HEK293 (cell line): Measurements from ENCODE around the gene PRMT1.
"Not testable (repeated sequence)": the region's sequence is repeated elsewhere in the genome, so short reads cannot be mapped to it uniquely, and the experiment has no call there.

Source experiments
- GLI4 ChIP-seq: fragments of 450-650 bp; formaldehyde crosslinking; IDR thresholded peaks from 2 replicates; pipeline ENCODE4 v1.5.1; 2016; ENCODE audit warnings: missing biosample characterization, missing genetic modification characterization
- KLF10 ChIP-seq: fragments of 450-650 bp; IDR thresholded peaks from 2 replicates; pipeline ENCODE4 v1.5.1; 2018; ENCODE audit warnings: missing biosample characterization, mild to moderate bottlenecking, missing genetic modification characterization
- YY1 ChIP-seq: fragments of 450-650 bp; formaldehyde crosslinking; IDR thresholded peaks from 2 replicates; pipeline ENCODE4 v1.5.1; 2018; ENCODE audit warnings: missing biosample characterization, missing genetic modification characterization
- ZNF239 ChIP-seq: fragments of 450-650 bp; formaldehyde crosslinking; IDR thresholded peaks from 2 replicates; pipeline ENCODE4 v1.5.1; 2016; ENCODE audit warnings: missing biosample characterization, missing genetic modification characterization
- ZNF266 ChIP-seq: fragments of 450-650 bp; formaldehyde crosslinking; IDR thresholded peaks from 2 replicates; pipeline ENCODE4 v1.5.1; 2016; ENCODE audit warnings: missing biosample characterization, missing genetic modification characterization, low read depth
- TF ChIP-seq, protein P1 (sequence below): sonication (generic); formaldehyde crosslinking; IDR thresholded peaks from 2 replicates; pipeline ENCODE4 v1.8.1; 2022; ENCODE audit warnings: mild to moderate bottlenecking, moderate library complexity, missing genetic modification reagents
- TF ChIP-seq, protein P2 (sequence below): fragments of 450-650 bp; formaldehyde crosslinking; IDR thresholded peaks from 2 replicates; pipeline ENCODE4 v1.5.1; 2016; ENCODE audit warnings: missing biosample characterization, missing genetic modification characterization

GRCh38 chr19:49719420-49719819, 42.3 kb downstream of the PRMT1 start:
- TF ChIP-seq, protein P1, sequence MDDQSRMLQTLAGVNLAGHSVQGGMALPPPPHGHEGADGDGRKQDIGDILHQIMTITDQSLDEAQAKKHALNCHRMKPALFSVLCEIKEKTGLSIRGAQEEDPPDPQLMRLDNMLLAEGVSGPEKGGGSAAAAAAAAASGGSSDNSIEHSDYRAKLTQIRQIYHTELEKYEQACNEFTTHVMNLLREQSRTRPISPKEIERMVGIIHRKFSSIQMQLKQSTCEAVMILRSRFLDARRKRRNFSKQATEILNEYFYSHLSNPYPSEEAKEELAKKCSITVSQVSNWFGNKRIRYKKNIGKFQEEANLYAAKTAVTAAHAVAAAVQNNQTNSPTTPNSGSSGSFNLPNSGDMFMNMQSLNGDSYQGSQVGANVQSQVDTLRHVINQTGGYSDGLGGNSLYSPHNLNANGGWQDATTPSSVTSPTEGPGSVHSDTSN (CRISPR knock-in tag), result not testable (repeated sequence)
- TF ChIP-seq, protein P2, sequence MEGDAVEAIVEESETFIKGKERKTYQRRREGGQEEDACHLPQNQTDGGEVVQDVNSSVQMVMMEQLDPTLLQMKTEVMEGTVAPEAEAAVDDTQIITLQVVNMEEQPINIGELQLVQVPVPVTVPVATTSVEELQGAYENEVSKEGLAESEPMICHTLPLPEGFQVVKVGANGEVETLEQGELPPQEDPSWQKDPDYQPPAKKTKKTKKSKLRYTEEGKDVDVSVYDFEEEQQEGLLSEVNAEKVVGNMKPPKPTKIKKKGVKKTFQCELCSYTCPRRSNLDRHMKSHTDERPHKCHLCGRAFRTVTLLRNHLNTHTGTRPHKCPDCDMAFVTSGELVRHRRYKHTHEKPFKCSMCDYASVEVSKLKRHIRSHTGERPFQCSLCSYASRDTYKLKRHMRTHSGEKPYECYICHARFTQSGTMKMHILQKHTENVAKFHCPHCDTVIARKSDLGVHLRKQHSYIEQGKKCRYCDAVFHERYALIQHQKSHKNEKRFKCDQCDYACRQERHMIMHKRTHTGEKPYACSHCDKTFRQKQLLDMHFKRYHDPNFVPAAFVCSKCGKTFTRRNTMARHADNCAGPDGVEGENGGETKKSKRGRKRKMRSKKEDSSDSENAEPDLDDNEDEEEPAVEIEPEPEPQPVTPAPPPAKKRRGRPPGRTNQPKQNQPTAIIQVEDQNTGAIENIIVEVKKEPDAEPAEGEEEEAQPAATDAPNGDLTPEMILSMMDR (tag by site-specific recombination), result not testable (repeated sequence)
- TF ChIP-seq YY1; GLI4 (tag by site-specific recombination); ZNF266 (tag by site-specific recombination); ZNF239 (tag by site-specific recombination); KLF10 (tag by site-specific recombination): not testable (repeated sequence)
